HG03442 (cell line): Measurements from ENCODE around the gene NCBP2L.
A peak's percentile ranks its signal among the peaks of the same experiment; 100 is the strongest.

Experiments
- ATAC-seq: cut with Tn5 transposase; IDR thresholded peaks from one replicate; pipeline ENCODE4 v1.9.1; 2021; ENCODE audit warnings: mild to moderate bottlenecking, moderate library complexity; ENCODE audit not compliant: unreplicated experiment

NCBP2L gene

DNA sequence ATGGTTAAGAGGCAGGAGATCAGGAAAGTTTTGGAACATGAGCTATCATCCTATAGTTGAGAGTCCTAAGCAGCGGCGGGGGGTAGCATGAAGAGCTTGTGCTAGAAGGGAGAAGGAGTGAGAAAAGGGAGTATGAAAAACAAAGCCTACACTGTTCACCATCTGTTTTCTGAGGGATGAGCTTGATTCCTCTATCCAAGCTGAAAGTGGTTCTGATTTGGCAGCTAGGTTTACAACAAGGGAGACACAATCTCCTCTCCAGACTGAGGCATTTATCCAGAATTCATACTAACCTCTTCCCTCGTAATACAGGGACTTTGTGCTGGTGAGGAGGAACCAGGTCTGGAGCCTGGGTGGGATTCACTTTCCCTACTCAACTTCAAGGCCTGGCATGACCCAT lies 25.5 kb upstream of the NCBP2L start:
- no peak for ATAC-seq

DNA sequence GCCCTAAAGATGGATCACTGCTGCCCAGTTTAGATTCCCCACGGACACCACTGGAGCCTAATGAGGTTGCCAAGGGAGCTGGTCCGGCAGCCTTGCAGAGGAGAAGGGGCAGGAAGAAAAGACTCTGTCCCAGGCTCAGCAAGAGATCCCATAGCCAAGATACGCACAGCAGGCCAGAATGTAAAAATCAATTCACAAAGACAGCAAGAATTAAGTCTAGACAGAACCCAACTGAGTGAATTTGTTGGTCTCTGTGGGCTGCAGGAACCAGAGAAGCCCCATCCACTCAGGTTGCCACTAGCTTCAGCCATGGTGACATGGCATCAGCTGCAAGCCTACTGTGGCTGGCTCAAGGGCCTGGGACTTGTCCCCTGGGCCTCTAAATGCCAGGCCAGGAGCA lies 24.8 kb upstream of the NCBP2L start:
- no peak for ATAC-seq

DNA sequence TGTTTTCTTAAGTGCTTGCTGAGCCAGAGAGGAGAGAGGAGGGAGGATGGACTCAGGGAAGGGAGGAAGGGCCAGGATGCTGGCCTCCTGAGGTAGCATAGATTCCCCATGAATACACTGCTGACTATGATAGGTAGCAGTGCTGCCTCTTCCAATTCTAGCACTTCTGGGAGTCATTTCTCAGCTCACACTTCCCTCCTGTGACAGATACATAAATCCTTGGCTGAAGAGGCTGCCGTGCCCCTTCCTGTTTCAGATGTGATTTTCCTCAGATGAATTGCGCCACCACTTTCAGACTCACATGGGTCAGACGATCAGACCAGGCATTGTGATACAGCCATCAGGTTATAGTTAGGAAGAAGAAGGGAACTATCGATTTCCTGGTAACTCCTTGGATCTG lies 24.3 kb upstream of the NCBP2L start:
- ATAC-seq = no peak

DNA sequence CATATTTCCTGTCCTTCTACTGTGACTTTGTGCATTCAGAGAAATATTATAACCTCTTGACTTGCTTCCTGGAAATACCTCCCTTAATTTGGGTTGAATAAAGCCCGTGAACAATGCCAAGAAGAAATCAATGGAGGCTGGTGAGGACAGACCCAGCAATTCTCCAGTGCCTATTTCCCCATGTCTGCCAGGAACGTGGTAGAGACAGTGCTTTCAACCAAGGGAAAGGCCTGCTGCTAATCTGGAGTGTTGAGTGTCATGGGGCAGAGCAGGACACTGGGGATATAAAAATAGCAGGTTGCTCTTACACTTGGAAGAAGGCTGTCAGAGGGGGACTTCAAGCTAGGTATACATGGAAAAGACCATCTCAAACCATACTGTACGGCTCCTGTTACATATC lies 21.8 kb upstream of the NCBP2L start:
- no peak for ATAC-seq

DNA sequence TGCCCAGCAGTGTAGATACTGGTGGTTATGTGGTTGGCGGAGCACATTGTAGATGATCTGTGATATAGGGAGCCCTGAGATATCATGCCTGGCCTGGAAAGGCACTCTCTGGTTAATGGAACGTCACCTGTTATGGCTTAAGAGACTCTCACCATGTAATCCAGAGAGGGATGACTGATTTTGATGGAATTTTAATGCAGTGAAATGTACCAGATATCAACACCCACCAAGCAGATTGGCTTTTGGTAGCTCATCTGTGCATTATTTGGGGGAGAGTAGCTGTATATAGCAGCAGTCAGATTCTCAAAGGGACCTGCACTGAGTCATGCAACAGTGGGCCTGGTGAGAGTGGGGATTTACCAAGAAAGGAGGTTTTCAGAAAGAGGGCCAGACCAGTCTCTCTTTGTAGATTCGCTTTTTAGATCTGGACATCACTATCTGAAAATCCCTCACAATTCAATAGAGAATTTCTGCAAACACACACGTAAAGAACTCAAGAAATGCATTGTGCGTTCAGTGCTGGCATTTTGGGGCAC lies 19.2 kb upstream of the NCBP2L start:
- ATAC-seq = no peak

DNA sequence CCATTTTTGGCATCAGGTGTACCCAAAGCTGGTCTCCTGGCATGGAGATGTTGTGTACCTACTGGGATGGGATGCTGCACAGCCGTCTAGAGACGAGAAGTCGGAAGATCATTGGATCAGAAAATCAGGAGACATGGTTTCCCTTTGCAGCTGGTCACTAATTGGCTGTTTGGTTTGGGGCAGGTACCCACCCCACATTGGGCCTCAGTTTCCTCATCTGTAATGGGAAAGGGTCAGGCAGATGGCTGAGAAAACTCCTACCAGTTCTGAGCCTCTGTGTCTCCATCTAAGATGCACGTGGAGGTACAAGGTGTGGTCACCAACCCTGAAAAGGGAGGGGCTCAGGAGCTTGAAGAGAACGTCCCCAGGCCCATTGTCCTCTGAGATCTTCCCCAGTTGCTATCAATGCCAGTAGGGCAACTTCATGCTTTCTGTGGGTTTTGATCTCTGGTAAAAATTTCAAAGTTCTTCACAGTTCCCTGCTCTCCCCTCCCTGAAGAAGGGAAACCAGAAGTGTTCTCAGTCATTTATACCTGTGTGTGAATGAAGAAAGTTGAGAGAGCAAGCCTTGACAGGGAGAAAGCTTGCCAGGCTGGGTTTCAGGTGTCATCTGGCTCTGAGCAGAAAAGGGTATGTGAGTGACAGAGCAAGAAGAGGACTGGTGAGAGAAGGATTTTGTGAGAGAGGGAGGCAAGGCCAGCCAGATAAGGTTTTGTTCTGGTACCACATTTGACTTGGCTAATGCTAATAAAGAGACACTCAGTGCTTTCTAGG lies 17.0 kb upstream of the NCBP2L start:
- no peak for ATAC-seq

DNA sequence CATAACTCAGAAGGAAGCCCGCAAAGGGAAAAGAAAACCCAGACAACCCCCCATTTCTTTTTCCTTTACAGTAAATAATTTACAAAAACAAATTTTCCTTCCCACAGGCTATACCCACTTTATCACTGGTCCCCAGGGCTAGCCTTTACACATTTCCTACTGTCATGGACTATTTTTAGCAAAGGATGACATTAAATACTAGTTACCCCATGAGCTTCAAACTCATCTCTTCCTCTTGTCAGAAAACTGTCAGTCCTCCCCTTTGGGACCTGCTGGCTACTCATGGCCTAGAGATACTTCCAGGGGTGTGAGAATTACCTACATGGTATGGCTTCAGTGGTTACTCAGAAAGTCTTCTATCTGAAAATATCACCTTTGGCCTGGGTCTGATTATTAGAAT lies 13.9 kb upstream of the NCBP2L start:
- no peak for ATAC-seq

DNA sequence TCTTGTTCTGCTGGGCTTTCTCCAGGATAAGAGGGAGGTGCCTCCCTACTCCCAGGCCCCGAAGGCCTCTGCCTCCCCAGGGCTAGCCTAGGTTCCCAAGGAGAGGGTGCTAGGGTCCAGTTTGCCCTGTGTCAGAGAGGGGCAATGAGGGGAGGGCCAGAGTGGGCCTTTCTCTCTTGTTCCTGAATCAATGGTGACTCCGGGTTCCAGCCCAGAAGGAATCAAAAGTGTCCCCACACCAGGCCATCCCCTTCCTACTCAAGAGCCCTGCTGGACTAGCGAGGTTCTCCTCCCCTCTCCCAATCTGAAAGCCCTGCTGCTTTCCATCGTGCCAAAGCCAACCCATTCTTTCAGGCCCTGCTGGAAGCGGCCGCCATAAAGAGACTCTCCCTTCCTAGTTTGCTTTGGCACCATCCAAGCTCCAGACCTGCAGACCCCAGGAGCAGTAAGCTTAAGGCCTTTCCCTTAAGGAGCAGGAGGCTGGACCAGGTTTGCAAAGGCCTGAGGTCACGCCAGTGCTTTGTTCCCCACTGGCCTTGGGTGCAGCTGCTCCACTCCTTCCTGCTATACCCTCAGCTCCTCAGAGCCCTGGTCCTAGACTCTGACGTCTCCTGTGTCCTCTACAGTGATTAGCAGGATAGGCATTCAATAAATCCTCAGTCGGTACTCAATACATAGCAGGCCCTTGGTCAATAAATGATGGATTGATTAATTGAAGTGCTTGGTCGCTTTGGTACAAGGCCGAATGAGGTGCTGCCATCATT lies 12.5 kb upstream of the NCBP2L start:
- no peak for ATAC-seq

DNA sequence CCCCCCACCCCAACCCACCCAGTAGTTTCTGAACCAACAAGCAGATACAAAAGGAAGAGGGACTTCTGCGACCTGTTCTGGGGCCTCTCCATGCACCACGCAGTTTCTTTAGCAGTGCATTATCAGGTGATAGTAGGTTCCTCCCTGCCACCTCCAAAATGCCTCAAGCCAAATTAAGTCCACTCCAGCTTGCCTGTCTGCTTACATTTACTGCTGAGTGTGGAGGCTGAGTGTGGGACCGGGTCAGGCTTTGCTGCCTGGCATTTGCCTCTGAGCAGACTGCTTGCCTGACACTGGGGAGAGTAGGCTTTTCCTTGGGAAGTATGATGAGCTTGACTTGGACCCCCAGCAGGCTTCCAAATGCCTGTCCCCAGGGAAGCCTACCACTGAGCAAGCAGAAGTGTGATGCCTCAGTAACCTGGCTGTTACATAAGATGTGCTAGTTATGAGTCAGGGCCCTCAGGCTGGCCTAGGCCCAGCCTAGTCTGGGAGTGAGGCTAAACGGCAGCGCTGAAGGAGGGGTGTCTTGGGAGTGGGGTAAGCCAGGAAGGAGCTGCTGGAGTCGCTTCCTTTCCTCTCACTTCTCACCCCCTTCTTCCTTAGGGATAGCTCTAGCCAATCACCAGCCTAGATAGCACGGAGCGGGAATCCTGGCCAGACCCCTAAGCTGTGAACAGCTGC lies 10.9 kb upstream of the NCBP2L start:
- ATAC-seq = no peak

DNA sequence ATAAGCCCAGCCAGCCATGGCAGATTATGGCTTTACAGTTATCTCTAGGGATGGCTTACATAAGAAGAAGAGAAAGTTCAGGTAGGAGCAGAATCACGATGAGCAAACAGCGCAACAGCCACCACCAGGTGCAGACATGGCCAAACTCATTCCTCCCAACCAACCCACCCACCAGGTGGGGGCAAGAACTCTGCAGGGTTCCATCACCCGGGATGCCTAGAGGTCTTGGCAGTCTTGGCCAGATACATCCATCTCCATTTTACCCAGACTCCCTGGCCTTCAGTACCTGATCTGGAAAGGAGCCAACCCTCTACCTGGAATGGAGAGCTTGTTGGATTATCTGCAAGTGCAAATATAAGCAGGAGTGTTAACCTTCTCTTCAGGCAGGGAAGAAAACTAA lies 9.5 kb upstream of the NCBP2L start:
- no peak for ATAC-seq

DNA sequence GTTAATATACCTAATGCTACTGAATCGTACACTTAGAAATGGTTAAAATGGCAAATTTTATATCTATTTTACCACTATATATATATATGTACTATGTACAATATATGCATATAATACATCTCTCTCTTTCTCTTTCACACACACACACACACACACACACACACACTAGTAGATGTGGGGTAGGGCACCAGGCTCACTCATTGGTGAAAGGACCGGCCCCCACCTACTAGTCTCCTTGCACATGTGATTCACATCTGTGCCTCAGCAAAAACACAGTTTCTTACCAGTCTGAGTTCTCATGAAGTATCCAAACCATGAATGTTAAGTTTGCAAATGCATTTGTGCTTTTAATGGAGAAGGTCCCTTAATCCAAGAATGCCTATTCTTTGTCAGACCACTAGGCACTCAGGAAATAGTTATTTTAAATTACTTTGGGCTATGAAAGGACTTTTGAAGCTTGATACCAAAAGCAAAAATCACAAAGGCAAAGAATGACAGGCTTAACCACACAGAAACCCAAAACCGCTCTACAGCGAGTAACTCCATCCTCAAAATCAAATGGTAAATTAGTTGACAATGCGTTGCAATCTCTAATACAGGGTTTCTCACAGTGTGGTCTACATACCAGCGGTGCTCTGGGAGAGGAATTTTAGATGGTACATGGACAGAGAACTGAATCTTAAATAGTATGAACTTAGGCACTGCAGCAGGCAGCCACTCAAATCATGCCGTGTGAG lies 7.8 kb upstream of the NCBP2L start:
- ATAC-seq = no peak

DNA sequence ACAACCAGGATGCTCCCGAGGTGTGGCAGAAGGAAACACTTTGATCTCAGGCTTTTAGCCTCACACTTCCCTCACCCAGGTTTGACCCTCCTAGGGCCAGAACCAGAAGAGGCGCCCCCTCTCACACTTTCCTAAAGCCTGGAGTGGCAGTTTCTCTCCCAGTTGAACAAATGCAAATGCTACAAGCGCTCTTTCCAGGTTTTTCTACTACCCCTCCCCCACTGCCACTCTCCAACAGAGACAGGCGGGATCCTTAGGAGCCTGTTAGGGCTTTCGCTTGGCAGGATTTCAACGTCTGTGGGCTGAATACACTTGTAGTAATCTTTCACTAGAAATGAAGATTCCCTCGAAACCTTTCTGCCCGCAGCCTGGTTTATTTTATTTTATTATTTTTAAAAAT lies 4.3 kb upstream of the NCBP2L start:
- ATAC-seq = no peak

DNA sequence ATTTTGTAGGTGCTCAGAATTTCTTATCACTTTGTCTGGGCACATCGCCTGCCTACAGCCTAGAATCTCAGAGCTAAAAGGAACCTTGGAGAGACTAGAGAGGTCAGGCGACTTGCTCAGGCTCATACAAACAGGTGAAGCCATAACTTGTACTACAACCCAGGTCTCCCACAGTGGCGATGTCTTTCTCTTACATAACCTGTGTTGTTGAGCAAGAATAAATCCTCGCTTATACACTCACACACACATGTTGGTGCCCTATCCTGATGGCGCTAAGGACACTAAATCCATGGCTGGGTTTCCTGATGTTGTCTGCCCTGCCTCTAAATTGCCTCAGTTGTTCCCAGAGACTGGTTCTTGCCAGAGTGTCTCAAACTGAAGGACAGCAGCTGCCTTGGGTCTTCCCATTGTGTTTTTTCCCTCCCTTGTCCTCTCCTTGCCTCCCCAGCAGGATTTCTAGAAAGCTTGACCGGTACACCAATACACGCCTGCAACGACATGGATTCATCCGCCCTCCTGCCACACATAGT lies 3.6 kb upstream of the NCBP2L start:
- no peak for ATAC-seq

DNA sequence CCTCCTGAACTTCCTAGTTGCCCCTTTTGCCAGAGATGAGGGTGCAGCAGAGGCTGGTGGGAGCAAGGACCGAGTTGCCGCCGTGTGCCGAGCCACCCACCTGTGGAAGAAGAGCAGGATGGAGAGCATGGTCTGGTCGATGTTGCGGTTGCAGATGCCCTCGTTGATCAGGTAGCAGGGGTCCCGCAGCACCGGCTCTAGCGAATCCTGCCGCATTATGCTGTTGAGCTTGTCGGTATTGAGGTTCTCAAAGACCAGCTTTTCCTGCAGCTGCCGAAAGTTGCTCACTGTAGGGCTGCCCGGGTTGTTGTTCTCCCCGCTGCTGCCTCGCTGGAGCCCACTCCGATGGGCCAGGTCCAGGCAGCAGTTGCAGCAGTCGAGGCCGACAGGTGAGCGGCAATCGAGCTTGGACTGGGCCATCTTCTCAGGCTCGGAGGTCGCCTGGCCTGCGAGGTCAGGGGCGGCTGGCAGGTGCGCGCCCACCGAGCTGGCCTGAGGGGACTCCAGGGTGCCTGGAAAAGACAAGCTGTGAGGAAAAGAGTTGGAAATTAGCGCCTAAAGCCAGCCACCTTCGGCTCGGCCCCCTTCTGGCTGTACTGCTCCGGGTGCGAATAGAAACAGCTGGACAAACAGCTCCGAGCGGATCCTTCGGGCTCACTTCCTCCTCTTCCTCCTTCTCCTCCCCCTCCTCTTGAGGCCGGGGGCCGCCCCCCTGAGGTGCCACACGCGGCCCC lies 2.4 kb upstream of the NCBP2L start:
- no peak for ATAC-seq

DNA sequence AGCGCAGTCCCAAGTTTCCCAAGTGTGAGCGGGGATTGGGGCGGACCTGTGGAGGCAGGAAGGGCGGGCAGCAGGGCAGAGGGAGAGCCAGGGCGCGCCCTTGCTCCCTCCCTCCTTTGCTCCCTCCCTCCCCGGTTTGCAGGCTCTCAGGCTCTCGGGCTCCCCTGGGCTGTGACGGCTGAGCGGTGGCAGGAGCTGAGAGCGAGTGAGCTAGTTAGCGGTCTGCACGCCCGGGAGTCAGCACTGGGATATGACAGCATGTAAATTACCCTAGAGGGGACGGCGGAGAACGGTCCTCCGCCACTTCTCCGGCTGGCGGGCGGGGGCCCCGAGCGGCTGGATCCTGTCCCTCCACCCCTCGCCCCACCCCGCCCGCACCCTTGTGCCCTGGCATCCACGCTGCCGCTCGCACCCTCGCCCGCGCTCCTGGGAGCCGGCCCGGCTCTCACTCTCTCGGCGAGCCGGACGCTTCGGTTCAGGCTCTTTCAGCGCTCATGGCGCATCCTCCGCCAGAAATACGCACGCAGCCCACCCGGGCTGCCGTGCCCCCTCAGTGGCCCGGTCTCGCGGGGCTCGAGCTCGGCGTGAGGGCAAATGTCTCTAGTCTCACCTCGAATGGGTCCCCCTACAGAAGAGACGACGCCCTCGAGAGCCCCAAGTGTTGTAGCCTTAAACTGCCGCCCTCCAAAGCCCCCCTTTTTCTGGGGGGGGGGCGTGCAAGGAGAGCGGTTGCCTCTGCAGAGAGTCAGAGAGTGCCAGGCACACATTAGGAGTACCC lies 1.6 kb upstream of the NCBP2L start, which contains the start of gene TSC22D3:
Gene TSC22D3 (minus strand): TSS at position 54 of the 778 bp plus-strand sequence. CDS start 368 bp downstream, outside the sequence.
- peak; percentile 85 for ATAC-seq

DNA sequence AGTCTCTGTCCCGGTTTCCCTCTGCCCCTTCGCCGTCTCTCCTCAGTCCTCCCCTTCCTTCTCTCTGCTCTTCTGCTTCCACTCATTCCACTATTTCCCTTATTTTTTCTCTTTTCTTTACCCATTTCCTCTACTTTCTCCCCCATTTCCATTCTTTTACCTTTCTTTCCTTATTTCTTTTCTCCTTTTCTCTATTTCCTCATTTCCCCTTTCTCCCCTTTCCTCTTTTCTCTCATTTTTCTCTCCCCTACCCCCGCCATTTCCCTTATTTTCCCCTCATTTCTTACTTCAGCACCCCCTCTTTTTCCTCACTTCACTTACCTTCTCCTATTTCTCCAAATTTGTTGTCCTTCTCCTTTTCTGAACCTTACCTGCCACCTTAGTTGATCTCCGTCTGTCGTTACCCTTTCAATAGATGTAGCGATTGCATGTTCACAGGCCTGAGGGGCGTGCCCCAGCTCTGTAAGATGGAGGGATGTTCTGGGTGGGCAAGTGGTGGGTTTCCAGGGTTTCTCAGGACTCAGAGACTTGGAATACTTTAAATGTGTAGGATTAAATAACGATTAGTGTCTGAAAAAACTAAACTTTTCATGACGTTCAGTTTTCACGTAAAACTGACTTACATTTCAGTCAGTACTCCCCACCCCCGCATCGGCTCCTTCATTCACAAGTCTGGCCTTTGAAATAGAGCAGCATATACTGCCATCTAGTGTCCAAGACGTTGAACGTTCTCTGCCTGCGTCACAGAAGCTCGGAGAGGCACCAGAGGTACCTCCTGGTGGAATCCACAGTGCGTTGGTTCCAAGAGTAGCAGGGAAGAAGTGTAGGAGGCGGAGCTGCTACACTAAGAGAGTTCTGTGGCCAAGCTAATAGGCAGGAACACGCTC lies 641 bp upstream of the NCBP2L start:
- ATAC-seq = peak; percentile 72

DNA sequence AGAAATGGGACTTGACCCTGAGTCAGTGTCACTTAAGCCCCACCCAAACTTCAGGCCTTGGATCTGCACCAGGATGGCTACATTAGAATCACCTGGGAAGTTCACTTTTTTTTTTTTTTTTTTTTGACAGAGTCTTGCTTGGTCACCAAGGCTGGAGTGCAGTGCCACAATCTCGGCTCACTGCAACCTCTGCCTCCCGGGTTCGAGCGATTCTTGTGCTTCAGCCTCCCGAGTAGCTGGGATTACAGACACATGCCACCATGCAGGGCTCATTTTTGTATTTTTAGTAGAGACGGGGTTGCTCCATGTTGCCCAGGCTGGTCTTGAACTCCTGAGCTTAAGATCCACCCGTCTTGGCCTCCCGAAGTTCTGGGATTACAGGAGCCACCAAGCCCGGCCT lies 3.0 kb downstream of the NCBP2L start:
- ATAC-seq = no peak

DNA sequence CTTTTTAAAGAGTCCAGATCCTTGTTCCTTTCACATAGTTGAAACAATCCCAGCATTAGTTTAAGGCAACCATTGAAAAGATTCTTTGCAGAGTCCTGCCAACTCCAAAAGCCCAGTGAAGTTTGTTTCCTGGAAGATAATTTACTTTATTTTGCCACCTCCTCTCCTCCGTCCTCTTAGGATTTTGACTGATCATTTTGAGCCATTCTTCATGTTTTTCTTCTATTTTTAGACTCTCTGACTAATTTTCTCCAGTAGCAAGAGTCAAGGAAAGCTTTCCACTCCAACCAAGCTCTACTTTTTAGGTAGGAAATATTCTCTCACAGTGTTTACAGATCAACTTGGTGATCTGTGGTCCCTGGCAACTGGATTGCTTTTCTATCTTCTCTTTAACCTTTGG lies 10.3 kb downstream of the NCBP2L start:
- no peak for ATAC-seq
